ENCODE measurements around the gene BAZ1B.
"Not testable (repeated sequence)": the region's sequence is repeated elsewhere in the genome, so short reads cannot be mapped to it uniquely, and the experiment has no call there.

The BAZ1B gene

GRCh38 chr7:73509463-73509862 lies 12.6 kb downstream of the BAZ1B start:
- DNase-seq (no peak), ATAC-seq (replicated peaks) (no peak)
- no peak overlapping the region for H3K4me3 Mint-ChIP-seq
- peaks cover 97% of the 10 kb centered on the region for H3K36me3 Mint-ChIP-seq (ENCODE audit: insufficient read depth)
- H3K4me1 Mint-ChIP-seq (ENCODE audit: low read depth in 2 of 2), result peaks cover 14 to 30% of the 10 kb centered on the region in 2 donors
- no peaks in the 10 kb centered on the region for H3K27me3 Mint-ChIP-seq
- no peaks in the 10 kb centered on the region for H3K9me3 Mint-ChIP-seq
- H3K27ac Mint-ChIP-seq, result no peak overlapping the region

DNA sequence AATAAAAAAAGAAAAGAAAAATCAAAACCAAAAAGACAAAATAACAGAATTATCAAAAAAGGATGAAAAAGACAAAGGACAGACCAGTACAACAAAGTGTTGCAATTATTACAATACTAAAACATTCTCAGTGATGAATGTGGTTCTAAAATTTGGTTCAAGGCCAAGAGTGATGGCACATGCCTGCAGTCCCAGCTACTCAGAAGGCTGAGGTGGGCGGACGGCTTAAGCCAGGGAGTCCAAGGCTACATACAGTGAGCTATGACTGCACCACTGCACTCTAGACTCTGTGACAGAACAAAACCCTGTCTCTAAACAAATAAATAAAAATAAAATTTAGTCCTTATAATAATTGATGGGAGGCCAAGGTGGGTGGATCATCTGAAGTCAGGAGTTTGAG lies 14.5 kb downstream of the BAZ1B start:
- Mint-ChIP-seq H3K36me3 (ENCODE audit: insufficient read depth) (peaks cover 98% of the 10 kb centered on the region), H3K27me3 (no peaks in the 10 kb centered on the region), H3K4me3 (no peak overlapping the region), H3K9me3 (no peaks in the 10 kb centered on the region), H3K4me1 (ENCODE audit: low read depth in 2 of 2) (peaks cover 8 to 26% of the 10 kb centered on the region in 2 donors), H3K27ac (peak overlapping the region in 1 of 2 donors; percentile 54)
- ATAC-seq (replicated peaks) (no peak), DNase-seq (no peak)

DNA sequence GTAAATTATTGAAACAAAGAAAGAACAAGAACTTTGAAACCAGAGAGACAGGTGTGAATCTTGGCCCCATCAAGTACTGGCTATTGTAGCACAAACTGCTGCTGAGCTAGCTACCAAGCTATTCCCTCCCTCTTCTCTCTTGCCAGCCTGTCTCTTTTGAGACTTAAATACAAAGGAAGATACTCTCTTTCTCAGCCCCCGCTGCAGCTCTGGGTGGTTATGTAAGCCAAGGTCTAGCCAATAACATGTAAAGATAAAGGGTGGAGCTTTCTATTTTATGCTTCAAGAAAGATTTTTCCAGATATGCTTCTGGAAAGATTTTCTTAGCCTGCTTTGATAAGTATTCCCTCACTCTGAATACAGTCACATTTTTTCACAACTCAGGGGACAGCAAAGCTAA lies 17.2 kb downstream of the BAZ1B start:
- no peaks in the 10 kb centered on the region for H3K27me3 Mint-ChIP-seq
- H3K27ac Mint-ChIP-seq, result peak overlapping the region in 1 of 2 donors; percentile 38
- no peak overlapping the region for H3K4me3 Mint-ChIP-seq
- H3K9me3 Mint-ChIP-seq, result no peaks in the 10 kb centered on the region
- DNase-seq, result no peak
- ATAC-seq (replicated peaks), result no peak
- H3K36me3 Mint-ChIP-seq (ENCODE audit: insufficient read depth), result peaks cover 97% of the 10 kb centered on the region
- H3K4me1 Mint-ChIP-seq (ENCODE audit: low read depth in 2 of 2), result peaks cover 3 to 15% of the 10 kb centered on the region in 2 donors

- Mint-ChIP-seq H3K36me3 (ENCODE audit: insufficient read depth) (peaks cover 94% of the 10 kb centered on the region), H3K27ac (peak overlapping the region; percentile 65 to 70), H3K27me3 (no peaks in the 10 kb centered on the region), H3K4me3 (no peak overlapping the region), H3K9me3 (no peaks in the 10 kb centered on the region), H3K4me1 (ENCODE audit: low read depth in 2 of 2) (peaks cover 3 to 15% of the 10 kb centered on the region in 2 donors)
- ATAC-seq (replicated peaks) (no peak), DNase-seq (no peak)
Observed at GRCh38 chr7:73504017-73504416, 18.1 kb downstream of the BAZ1B start.

DNA sequence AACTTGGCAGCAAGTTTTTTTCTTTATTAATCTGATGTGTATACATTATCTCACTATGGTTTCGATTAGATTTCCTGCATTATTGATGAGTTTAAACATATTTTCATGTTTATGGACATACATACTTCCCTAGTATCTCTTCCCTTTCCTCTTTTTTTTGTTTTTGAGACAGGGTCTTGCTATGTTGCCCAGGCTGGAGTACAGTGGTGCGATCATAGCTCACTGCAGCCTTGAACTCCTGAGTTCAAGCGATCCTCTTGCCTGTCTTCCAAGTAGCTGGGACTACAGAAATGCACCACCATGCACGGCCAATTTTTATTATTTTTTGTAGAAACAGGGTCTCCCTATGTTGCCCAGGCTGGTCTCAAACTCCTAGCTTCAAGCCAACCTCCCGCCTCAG lies 18.9 kb downstream of the BAZ1B start:
- Mint-ChIP-seq H3K36me3 (ENCODE audit: insufficient read depth) (peaks cover 93% of the 10 kb centered on the region), H3K27me3 (no peaks in the 10 kb centered on the region), H3K4me3 (no peak overlapping the region), H3K27ac (peak overlapping the region; percentile 65 to 70), H3K4me1 (ENCODE audit: low read depth in 2 of 2) (peaks cover 3 to 18% of the 10 kb centered on the region in 2 donors), H3K9me3 (no peaks in the 10 kb centered on the region)
- ATAC-seq (replicated peaks) (no peak), DNase-seq (no peak)

- peaks cover 4 to 25% of the 10 kb centered on the region in 2 donors for H3K4me1 Mint-ChIP-seq (ENCODE audit: low read depth in 2 of 2)
Observed at GRCh38 chr7:73496626-73497025, 25.5 kb downstream of the BAZ1B start.

GRCh38 chr7:73495507-73495906 lies 26.6 kb downstream of the BAZ1B start:
- H3K9me3 Mint-ChIP-seq; DNase-seq; H3K4me3 Mint-ChIP-seq; H3K27ac Mint-ChIP-seq; ATAC-seq (replicated peaks); H3K27me3 Mint-ChIP-seq: not testable (repeated sequence)
- Mint-ChIP-seq H3K36me3 (ENCODE audit: insufficient read depth) (peaks cover 83% of the 10 kb centered on the region), H3K4me1 (ENCODE audit: low read depth in 2 of 2) (peaks cover 4 to 25% of the 10 kb centered on the region in 2 donors)

More at GRCh38 chr7:73496626-73497025, 25.5 kb downstream of the BAZ1B start:
- ATAC-seq (replicated peaks) (no peak), DNase-seq (no peak)
- no peak overlapping the region for H3K4me3 Mint-ChIP-seq
- H3K27me3 Mint-ChIP-seq, result no peaks in the 10 kb centered on the region
- H3K27ac Mint-ChIP-seq, result peak overlapping the region in 1 of 2 donors; percentile 44
- no peaks in the 10 kb centered on the region for H3K9me3 Mint-ChIP-seq
- peaks cover 85% of the 10 kb centered on the region for H3K36me3 Mint-ChIP-seq (ENCODE audit: insufficient read depth)

- ATAC-seq (replicated peaks), result no peak
- H3K36me3 Mint-ChIP-seq (ENCODE audit: insufficient read depth), result peaks cover 92% of the 10 kb centered on the region
- H3K4me1 Mint-ChIP-seq (ENCODE audit: low read depth in 2 of 2), result peaks cover 7 to 22% of the 10 kb centered on the region in 2 donors
- no peak overlapping the region for H3K27ac Mint-ChIP-seq
- H3K9me3 Mint-ChIP-seq, result no peaks in the 10 kb centered on the region
- H3K27me3 Mint-ChIP-seq, result no peaks in the 10 kb centered on the region
- H3K4me3 Mint-ChIP-seq, result no peak overlapping the region
- no peak for DNase-seq
Observed at GRCh38 chr7:73489976-73490375, 32.1 kb downstream of the BAZ1B start.

DNA sequence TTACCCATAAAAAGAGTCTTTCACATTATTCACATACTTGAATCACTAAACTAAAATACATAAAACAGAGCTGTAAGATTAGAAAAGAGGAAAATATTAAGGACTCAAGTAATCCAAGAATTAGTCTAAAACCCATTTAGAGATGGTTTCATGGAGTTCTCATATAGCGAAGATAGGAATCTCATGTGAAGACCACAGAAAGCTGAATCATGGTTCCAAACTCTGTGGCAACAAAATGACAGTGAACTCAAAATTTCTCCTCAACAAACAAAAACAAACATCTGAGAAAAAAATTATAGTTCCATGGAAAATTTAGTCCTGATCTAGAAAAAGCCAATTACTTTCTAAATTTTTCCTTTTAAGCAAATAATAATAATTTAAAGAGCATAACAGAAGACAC lies 34.6 kb downstream of the BAZ1B start:
- peaks cover 90% of the 10 kb centered on the region for H3K36me3 Mint-ChIP-seq (ENCODE audit: insufficient read depth)

GRCh38 chr7:73483171-73483570 lies 38.9 kb downstream of the BAZ1B start:
- ATAC-seq (replicated peaks), result no peak
- Mint-ChIP-seq H3K36me3 (ENCODE audit: insufficient read depth) (peaks cover 80% of the 10 kb centered on the region), H3K4me1 (ENCODE audit: low read depth in 2 of 2) (peaks cover 12 to 16% of the 10 kb centered on the region in 2 donors), H3K27me3 (no peaks in the 10 kb centered on the region), H3K9me3 (no peaks in the 10 kb centered on the region), H3K4me3 (no peak overlapping the region), H3K27ac (peak overlapping the region in 1 of 2 donors; percentile 55)
- no peak for DNase-seq

More for the DNA sequence above, 34.6 kb downstream of the BAZ1B start:
- Mint-ChIP-seq H3K9me3 (no peaks in the 10 kb centered on the region), H3K4me1 (ENCODE audit: low read depth in 2 of 2) (peaks cover 2 to 8% of the 10 kb centered on the region in 2 donors), H3K4me3 (no peak overlapping the region), H3K27ac (peak overlapping the region in 1 of 2 donors; percentile 86), H3K27me3 (no peaks in the 10 kb centered on the region)
- ATAC-seq (replicated peaks) (no peak), DNase-seq (no peak)

DNA sequence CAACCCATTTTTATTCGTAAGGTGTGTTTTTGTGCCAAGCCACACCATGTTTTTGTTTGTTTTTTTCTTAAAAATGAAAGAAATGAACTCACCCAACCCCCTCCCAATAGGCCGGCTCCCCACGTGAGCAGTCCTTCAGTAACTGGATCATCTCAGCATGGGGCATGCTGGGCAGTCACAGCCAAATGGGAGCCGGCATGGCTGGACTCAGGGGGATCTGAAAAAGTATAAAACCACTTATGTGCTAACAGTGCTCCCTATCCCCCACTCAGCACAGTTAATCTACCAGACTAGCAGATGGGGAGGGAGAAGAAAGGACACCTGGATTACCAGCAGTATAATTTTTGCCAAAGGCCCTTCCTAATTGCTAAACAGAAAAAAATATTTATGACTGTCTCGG lies 39.3 kb downstream of the BAZ1B start:
- no peak overlapping the region for H3K4me3 Mint-ChIP-seq
- peaks cover 12 to 16% of the 10 kb centered on the region in 2 donors for H3K4me1 Mint-ChIP-seq (ENCODE audit: low read depth in 2 of 2)
- peaks cover 80% of the 10 kb centered on the region for H3K36me3 Mint-ChIP-seq (ENCODE audit: insufficient read depth)

DNA sequence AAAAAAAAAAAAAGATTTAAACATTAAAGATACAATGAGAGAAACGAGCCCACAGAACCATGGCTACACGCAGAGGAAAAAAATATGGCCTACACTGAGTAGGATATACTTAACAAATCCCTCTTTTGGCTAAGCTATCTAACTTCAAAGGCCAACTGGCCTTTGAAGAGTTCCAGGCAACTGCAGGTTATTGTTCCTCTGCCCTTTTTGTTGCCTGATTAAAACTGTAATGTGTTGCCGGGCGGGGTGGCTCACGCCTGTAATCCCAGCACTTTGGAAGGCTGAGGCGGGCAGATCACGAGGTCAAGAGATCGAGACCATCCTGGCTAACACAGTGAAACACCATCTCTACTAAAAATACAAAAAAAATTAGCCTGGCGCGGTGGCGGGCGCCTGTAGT lies 40.6 kb downstream of the BAZ1B start:
- not testable (repeated sequence) for H3K4me3 Mint-ChIP-seq; ATAC-seq (replicated peaks); H3K9me3 Mint-ChIP-seq

More for the DNA sequence above, 39.3 kb downstream of the BAZ1B start:
- Mint-ChIP-seq H3K27me3 (no peaks in the 10 kb centered on the region), H3K9me3 (no peaks in the 10 kb centered on the region), H3K27ac (peak overlapping the region in 1 of 2 donors; percentile 55)
- DNase-seq, result no peak
- ATAC-seq (replicated peaks), result no peak

GRCh38 chr7:73478549-73478948 lies 43.5 kb downstream of the BAZ1B start:
- Mint-ChIP-seq H3K27ac (peak overlapping the region; percentile 20 to 41), H3K4me3 (no peak overlapping the region), H3K4me1 (ENCODE audit: low read depth in 2 of 2) (peaks cover 18 to 25% of the 10 kb centered on the region in 2 donors), H3K36me3 (ENCODE audit: insufficient read depth) (peaks cover 73% of the 10 kb centered on the region), H3K9me3 (no peaks in the 10 kb centered on the region), H3K27me3 (no peaks in the 10 kb centered on the region)
- ATAC-seq (replicated peaks) (no peak), DNase-seq (no peak)

More for the DNA sequence above, 40.6 kb downstream of the BAZ1B start:
- H3K27me3 Mint-ChIP-seq, DNase-seq: not testable (repeated sequence)
- H3K27ac Mint-ChIP-seq, result peak overlapping the region in 1 of 2 donors; percentile 41
- peaks cover 9 to 16% of the 10 kb centered on the region in 2 donors for H3K4me1 Mint-ChIP-seq (ENCODE audit: low read depth in 2 of 2)
- peaks cover 75% of the 10 kb centered on the region for H3K36me3 Mint-ChIP-seq (ENCODE audit: insufficient read depth)

GRCh38 chr7:73477376-73477775 lies 44.7 kb downstream of the BAZ1B start:
- H3K9me3 Mint-ChIP-seq, result no peaks in the 10 kb centered on the region
- peak overlapping the region in 1 of 2 donors; percentile 17 for H3K27ac Mint-ChIP-seq
- DNase-seq, result no peak
- no peak overlapping the region for H3K4me3 Mint-ChIP-seq
- H3K4me1 Mint-ChIP-seq (ENCODE audit: low read depth in 2 of 2), result peaks cover 18 to 25% of the 10 kb centered on the region in 2 donors
- no peak for ATAC-seq (replicated peaks)
- H3K36me3 Mint-ChIP-seq (ENCODE audit: insufficient read depth), result peaks cover 76% of the 10 kb centered on the region
- H3K27me3 Mint-ChIP-seq, result no peaks in the 10 kb centered on the region
